ENCODE measurements around the gene SEC11A.
"Not testable (repeated sequence)": the region's sequence is repeated elsewhere in the genome, so short reads cannot be mapped to it uniquely, and the experiment has no call there.

SEC11A gene

GRCh38 chr15:84681831-84682230, 34.1 kb downstream of the SEC11A start:
- DNase-seq (ENCODE audit: low spot score) = no peak

- no peak for DNase-seq (ENCODE audit: low spot score)
Measured at GRCh38 chr15:84671211-84671610, 44.7 kb downstream of the SEC11A start.

- DNase-seq (ENCODE audit: low spot score) = no peak
Measured at GRCh38 chr15:84669726-84670125, 46.2 kb downstream of the SEC11A start.

- DNase-seq (ENCODE audit: low spot score) = no peak
Measured at GRCh38 chr15:84668221-84668982, 47.5 kb downstream of the SEC11A start.

GRCh38 chr15:84666373-84666772, 49.6 kb downstream of the SEC11A start:
- DNase-seq (ENCODE audit: low spot score) = no peak

GRCh38 chr15:84661001-84661400, 54.9 kb downstream of the SEC11A start:
- no peak for DNase-seq (ENCODE audit: low spot score)

GRCh38 chr15:84659904-84660781, 55.8 kb downstream of the SEC11A start:
- no peak for DNase-seq (ENCODE audit: low spot score)

- DNase-seq (ENCODE audit: low spot score) = no peak
Measured at GRCh38 chr15:84658788-84659411, 57.0 kb downstream of the SEC11A start.

- DNase-seq (ENCODE audit: low spot score) = peak; percentile 88
Measured at GRCh38 chr15:84658080-84658787, 57.7 kb downstream of the SEC11A start, which contains the start of gene NMB. Gene NMB (minus strand): TSS chr15:84658199. CDS start chr15:84658152, 47 bp downstream.

GRCh38 chr15:84657748-84658079, 58.2 kb downstream of the SEC11A start:
- no peak for DNase-seq (ENCODE audit: low spot score)

GRCh38 chr15:84656972-84657371, 59.0 kb downstream of the SEC11A start:
- no peak for DNase-seq (ENCODE audit: low spot score)

GRCh38 chr15:84654689-84655453, 61.1 kb downstream of the SEC11A start:
- peak; percentile 87 for DNase-seq (ENCODE audit: low spot score)

- peak; percentile 90 for DNase-seq (ENCODE audit: low spot score)
Measured at GRCh38 chr15:84653910-84654688, 61.8 kb downstream of the SEC11A start, which contains the start of gene WDR73. Gene WDR73 (minus strand): TSS chr15:84654283. CDS start chr15:84654274, 9 bp downstream.

GRCh38 chr15:84653584-84653909, 62.4 kb downstream of the SEC11A start:
- DNase-seq (ENCODE audit: low spot score) = no peak

GRCh38 chr15:84649706-84650105, 66.2 kb downstream of the SEC11A start:
- no peak for DNase-seq (ENCODE audit: low spot score)

GRCh38 chr15:84648539-84648938, 67.4 kb downstream of the SEC11A start:
- no peak for DNase-seq (ENCODE audit: low spot score)

GRCh38 chr15:84647726-84648125, 68.2 kb downstream of the SEC11A start:
- DNase-seq (ENCODE audit: low spot score) = no peak

- no peak for DNase-seq (ENCODE audit: low spot score)
Measured at GRCh38 chr15:84645997-84646396, 69.9 kb downstream of the SEC11A start.

GRCh38 chr15:84645496-84645895, 70.4 kb downstream of the SEC11A start:
- DNase-seq (ENCODE audit: low spot score) = no peak

GRCh38 chr15:84643838-84644237, 72.1 kb downstream of the SEC11A start:
- no peak for DNase-seq (ENCODE audit: low spot score)

- DNase-seq (ENCODE audit: low spot score) = not testable (repeated sequence)
Measured at GRCh38 chr15:84642640-84643039, 73.3 kb downstream of the SEC11A start.
